Measurements from ENCODE around the gene CLCC1.

GRCh38 chr1:108962681-108963051 is 618 bp downstream of the CLCC1 start:
- TF ChIP-seq POLR2A (IDR thresholded peaks at IDR 0.05) (no peak), EP300 (IDR thresholded peaks at IDR 0.05) (no peak)
- TF ChIP-seq, protein P1, sequence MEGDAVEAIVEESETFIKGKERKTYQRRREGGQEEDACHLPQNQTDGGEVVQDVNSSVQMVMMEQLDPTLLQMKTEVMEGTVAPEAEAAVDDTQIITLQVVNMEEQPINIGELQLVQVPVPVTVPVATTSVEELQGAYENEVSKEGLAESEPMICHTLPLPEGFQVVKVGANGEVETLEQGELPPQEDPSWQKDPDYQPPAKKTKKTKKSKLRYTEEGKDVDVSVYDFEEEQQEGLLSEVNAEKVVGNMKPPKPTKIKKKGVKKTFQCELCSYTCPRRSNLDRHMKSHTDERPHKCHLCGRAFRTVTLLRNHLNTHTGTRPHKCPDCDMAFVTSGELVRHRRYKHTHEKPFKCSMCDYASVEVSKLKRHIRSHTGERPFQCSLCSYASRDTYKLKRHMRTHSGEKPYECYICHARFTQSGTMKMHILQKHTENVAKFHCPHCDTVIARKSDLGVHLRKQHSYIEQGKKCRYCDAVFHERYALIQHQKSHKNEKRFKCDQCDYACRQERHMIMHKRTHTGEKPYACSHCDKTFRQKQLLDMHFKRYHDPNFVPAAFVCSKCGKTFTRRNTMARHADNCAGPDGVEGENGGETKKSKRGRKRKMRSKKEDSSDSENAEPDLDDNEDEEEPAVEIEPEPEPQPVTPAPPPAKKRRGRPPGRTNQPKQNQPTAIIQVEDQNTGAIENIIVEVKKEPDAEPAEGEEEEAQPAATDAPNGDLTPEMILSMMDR (IDR thresholded peaks at IDR 0.05): no peak
